ENCODE results near the gene C4A.
"Not testable (repeated sequence)": the region's sequence is repeated elsewhere in the genome, so short reads cannot be mapped to it uniquely, and the experiment has no call there.

DNA sequence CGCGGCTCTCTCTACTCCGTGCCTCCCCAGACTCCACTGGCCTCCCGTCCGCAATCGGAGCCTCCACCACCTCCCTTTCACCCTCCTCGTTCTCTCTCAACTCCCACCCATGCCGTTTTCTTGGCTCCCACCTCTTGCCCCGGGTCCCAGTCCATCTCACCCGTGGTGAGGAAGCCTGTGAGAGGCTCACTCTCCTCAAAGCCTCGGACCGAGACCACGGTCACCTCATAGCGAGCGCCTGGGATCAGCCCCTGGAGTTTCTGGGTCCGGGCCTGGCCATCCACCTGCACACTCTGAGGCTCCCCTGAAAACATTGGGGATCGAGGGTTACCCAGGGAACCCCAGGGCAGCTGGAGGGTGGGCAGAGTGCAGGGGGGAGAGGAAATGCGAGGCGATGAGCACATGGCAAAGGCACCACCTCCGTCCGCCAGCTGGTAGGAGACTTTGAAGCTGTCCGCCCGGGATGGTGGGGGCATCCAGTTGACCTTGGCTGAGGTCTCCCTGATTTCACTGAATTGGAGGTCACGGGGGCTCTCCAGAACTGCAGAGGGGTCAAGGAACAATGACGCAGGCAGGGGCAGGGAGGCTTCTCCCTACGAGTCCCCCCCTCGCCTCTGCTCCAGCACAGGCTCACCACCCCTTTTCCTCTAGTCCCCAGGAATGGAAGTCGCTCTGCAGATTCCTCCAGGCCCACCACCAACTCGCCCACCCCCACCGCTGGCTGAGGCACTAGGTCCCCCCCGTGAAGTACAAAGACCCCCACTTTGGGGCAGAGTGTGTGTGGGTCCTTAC is 61.9 kb downstream of the C4A start:
- TF ChIP-seq, protein P1, sequence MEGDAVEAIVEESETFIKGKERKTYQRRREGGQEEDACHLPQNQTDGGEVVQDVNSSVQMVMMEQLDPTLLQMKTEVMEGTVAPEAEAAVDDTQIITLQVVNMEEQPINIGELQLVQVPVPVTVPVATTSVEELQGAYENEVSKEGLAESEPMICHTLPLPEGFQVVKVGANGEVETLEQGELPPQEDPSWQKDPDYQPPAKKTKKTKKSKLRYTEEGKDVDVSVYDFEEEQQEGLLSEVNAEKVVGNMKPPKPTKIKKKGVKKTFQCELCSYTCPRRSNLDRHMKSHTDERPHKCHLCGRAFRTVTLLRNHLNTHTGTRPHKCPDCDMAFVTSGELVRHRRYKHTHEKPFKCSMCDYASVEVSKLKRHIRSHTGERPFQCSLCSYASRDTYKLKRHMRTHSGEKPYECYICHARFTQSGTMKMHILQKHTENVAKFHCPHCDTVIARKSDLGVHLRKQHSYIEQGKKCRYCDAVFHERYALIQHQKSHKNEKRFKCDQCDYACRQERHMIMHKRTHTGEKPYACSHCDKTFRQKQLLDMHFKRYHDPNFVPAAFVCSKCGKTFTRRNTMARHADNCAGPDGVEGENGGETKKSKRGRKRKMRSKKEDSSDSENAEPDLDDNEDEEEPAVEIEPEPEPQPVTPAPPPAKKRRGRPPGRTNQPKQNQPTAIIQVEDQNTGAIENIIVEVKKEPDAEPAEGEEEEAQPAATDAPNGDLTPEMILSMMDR (IDR thresholded peaks at IDR 0.05) = not testable (repeated sequence)
- TF ChIP-seq POLR2AphosphoS5 (IDR thresholded peaks at IDR 0.05; ENCODE audit: low read depth, low read length); REST (IDR thresholded peaks at IDR 0.05; ENCODE audit: insufficient read depth in 1 of 2, low read depth in 2 of 2, low read length in 1 of 2); SIN3A (IDR thresholded peaks at IDR 0.05; ENCODE audit: borderline replicate concordance, insufficient read depth, low read depth, low read length): not testable (repeated sequence)
